GM18520 (cell line): ENCODE data around the gene VLDLR.

ENCODE experiments used
- ATAC-seq: cut with Tn5 transposase; IDR thresholded peaks from one replicate; pipeline ENCODE4 v1.9.1; 2021; ENCODE audit not compliant: unreplicated experiment

The VLDLR gene

GRCh38 chr9:2662496-2662895 lies 40.9 kb downstream of the VLDLR start:
- ATAC-seq = no peak

DNA sequence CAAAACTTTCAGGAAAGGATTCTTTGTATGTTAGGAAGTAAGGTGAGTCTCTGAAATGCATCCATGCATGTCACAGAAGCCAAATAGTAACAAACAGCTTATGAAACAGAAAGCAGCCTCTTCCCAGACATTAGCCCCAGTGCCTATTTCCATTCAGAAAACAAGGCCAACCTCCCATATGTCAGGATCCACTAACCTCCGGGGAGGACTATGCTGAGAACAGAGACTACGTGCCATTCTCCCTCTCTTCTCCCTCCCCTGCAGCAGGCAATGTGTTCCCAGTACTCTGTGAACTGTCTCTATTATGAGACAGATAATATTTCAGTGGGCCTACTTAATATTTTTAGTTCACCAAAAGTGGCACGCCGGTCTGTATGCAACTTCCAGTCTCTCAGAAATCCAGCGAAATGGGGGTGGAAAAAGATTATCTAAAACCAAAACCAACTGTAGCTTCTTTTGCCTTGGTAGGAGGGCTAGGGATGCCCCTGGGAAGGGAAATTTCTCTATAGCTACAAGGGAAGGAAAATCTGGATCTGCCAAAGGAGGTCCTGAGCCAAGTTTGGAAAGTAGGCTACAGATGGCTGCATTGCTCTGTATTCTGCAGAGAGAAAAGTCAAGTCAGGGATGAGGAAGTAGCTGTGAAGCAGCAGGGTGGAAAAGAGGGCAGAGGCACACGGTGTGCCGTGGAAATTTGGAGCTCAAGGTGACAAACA lies 42.0 kb downstream of the VLDLR start:
- no peak for ATAC-seq

DNA sequence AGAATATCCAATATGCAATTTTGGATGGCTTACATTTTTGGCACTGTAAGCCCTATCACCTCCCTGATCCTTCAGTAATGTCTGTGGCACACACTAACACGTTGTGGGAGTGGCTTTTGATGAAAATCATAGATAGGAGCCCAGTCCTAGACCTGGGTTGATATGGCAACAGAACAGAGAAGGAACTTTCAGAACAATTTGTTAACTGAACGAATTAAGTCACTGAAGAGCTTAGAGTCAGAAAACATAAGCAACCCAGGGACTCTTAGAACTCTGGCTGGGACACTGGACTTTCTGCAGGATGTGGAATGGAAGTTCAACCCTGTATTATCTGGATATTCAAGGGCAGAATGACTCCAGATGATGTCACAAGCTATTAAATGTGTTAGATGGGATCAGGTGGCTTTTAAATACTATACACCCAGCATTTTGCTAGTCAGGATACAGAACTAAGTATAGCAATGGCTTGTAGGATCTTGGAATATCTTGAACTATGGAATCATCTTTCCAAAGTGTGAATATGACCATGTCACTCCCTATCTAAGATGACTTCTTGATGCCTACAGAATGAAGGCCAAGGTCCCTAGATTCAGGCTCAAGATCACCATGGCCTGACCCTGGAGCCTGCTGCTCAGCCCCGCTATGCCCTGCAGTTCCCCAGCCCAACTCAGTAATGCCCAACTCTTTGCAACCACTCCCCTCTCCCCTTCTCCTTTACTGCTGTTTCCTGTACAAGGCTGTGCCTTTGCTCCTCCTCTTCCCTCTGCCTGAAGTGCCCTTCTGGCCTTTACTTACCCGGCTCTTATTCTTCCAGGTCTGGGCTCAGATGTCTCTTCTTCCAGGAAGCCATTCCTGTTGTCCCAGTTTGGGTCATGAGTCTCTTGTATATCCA lies 42.8 kb downstream of the VLDLR start:
- no peak for ATAC-seq

DNA sequence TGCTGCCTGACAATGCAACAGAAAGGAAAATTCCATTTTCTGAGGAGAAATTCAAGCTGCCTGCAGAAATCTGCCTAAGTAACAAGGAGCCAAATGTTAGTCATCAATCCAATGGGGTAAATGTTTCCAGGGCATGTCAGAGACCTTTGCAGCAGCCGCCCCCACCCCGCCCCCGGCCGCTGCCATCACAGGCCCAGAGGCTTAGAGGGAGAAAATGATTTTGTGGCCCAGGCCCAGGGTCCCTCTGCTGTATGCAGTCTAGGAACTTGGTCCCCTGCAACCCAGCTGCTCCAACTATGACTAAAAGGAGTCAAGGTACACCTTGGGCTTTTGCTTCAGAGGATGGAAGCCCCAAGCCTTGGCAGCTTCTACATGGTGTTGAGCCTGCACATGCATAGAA lies 45.0 kb downstream of the VLDLR start:
- ATAC-seq = no peak

DNA sequence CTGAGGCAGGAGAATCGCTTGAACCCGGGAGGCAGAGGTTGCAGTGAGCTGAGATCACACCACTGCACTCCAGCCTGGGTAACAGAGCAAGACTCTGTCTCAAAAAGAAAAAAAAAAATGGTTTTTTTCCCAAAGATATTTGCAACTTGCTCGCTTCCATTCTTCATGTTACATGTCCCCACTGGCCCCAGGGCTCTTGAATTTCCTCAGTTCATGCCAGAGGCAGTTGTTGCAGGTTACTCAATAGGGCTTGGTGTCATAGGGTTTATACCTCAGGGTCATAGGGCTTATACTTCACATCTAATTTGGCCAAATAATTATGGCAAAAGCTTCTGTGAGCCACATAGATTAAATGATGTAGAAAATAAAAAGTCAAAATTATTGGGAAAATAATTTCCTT lies 51.6 kb downstream of the VLDLR start:
- no peak for ATAC-seq

- no peak for ATAC-seq
Observed at GRCh38 chr9:2674141-2674824, 52.7 kb downstream of the VLDLR start.

DNA sequence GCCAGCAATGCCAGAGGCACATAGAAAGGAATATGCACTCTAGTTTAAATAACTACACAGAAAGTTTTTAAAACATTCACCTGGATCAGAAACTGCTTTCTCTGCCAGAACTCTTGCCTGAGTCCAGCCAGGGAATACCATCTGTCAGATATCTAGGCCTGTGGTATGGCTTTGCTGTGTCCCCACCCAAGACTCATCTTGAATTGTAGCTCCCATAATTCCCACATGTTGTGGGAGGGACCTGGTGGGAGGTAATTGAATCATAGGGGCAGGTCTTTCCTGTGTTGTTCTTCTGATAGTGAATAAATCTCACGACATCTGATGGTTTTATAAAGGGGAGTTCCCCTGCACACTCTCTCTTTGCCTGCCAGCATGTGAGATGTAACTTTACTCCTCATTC lies 54.2 kb downstream of the VLDLR start:
- ATAC-seq = no peak

DNA sequence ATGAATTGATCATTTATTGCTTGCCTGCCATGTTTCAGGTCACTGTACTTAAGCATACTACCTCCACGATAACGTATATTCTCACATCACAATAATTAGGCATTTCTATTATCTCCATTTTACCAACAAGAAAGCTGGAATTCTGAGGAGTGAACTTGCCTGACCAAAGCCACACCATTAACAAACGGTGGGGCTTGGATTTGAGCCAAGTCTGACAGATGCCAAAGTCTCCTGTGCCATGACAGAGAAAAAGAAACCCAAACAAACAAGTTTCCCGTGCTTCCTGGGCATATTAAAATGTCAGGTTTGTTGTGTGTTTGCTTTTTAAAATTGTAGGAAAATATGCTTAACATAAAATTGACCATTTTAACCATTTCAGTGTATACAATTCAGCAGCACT lies 54.9 kb downstream of the VLDLR start:
- no peak for ATAC-seq

DNA sequence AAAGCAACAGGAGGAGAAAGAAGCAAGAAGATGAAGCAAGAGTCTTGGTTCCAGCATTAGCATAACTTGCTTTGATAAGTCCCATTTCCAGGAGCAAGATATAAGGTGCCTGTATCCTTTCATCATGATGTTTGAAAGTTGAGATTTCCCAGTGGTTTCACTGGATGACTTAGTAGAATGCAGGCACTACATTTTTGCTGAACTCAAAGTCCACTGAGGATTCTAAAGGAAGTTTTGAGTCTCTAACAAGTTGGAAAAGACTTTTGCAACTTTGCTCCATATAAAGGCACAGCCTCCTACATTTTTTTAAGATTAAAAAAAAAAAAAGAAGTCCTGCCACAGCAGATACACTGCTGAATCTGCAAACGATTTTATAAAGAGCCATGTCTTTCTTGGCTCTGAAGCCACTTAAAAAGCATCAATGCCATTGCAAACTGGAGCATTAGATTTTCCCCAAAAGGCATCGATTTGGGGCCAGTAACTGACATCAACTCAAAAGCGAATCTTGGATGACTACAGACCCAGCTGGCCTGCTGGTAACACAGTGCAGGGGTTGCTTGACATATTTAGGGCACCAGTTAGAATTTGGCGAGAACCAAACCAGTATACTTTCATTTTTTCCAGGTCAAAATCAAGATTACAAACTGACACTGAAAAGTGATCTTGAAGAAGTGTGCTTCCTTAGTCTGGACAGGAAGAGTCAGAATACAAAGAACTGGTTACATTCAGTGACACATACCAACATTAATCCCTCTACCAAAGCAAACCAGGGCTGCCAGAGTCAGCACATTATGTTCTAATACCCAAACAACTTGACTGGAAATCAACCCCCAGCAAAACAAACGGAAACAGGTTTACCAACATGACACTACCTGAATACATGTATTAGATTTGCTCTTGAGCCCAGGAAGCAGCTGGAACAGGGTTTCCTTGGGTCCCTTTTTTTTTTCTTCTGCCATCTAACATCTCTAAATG lies 56.6 kb downstream of the VLDLR start:
- no peak for ATAC-seq

DNA sequence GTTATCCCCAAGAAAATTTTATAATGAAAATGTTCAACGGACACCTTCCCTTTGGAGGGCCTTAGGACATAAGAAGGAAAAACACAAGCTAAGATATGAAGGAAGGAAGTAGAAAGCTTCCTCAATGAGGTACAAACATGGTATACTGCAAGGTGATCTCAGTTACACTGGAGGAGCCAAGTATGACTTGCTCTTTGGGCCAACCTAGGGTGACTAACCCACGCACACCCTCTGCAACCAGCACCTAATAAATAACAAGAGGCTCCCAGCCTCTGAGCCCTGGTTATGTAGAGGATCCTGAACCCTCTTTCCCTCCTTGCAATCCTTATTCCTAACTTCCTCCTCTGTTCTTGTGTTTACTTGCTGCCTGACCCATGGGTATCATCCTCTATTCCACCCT lies 57.4 kb downstream of the VLDLR start:
- no peak for ATAC-seq

DNA sequence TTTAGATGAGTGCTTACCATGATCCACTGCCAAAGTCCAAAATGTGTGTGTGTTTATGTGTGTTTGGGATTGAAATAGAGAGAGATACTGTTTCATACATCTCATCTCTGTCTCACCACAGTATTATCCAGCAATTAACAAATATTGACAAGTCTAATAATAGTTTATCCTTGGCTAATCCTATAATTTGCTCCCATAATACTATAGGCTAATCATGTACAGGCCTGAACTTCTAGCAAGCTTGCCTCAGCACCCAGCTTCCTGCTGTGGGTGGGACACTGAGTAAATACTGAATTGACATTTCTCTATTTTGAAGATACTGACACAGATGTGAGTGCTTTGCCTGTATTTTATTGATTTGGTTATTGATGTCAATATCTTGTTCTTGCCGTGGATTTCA lies 60.4 kb downstream of the VLDLR start:
- no peak for ATAC-seq

DNA sequence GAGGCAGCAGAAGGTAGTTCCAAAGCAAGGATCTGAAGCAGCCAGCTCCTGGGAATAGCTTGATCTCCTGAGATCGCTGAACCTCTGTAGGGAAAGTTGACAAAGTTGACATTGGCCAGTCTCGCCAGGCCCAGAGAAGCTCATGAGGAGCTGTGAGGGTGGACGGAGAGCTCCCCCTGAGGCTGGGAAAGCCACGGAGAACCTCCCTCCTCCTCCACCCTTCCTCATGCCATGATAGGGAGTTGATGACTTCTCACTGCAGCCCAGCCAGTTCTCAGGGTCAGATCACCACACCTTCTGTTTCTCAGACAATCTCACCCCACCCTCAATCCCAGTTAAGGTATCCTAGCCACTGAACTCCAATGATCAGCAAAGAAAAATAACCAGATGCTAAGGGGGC lies 65.3 kb downstream of the VLDLR start:
- no peak for ATAC-seq

GRCh38 chr9:2688636-2689035 lies 67.0 kb downstream of the VLDLR start:
- ATAC-seq = no peak

- no peak for ATAC-seq
Observed at GRCh38 chr9:2691212-2691611, 69.6 kb downstream of the VLDLR start.

GRCh38 chr9:2691626-2692025 lies 70.0 kb downstream of the VLDLR start:
- no peak for ATAC-seq

GRCh38 chr9:2693056-2693455 lies 71.5 kb downstream of the VLDLR start:
- no peak for ATAC-seq

DNA sequence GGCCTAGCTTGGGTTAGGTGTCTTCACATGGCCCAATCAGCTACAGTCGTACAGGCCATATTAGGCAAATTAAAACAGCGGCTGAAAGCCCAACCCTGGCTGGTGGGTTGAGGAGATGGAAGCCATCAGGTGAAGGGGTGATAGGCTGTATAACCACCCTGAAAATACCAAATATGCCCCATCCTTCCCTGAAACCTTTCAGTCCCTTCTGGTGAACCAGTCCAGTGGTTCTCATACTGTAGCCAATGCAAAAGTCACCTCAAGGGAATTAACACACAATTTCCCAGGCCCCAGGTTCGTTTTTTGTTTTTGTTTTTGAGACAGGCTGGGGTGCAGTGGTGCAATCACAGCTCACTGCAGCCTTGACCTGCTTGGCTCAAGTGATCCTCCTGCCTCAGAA lies 75.9 kb downstream of the VLDLR start:
- no peak for ATAC-seq

DNA sequence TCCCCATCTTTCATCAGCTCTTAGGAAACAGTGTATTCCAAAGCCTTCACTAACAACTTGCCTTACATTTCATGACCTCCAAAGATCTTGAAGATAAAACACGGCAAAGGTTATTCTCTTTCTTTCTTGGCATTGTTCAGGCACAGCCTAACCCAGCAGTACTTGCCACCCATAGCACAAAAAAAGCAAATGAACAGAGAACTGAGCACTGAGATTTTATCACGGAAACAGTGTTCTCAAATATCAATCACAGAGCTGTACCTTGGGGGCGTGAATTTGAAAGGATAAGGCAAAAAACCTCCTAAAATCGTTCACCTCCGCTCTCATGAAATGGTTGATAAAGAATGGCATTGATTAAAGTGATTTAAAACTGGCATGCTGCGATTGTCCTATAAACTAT lies 78.8 kb downstream of the VLDLR start:
- no peak for ATAC-seq

- no peak for ATAC-seq
Observed at GRCh38 chr9:2700909-2701550, 79.4 kb downstream of the VLDLR start.

GRCh38 chr9:2704504-2704903 lies 82.9 kb downstream of the VLDLR start:
- ATAC-seq = no peak
